ENCODE results near the gene TKTL1.

- TF ChIP-seq CTCF (IDR thresholded peaks at IDR 0.05) = no peak
- no peak for TF ChIP-seq POLR2A (IDR thresholded peaks at IDR 0.05)
Measured at GRCh38 chrX:154356596-154356995, 61.0 kb downstream of the TKTL1 start.

Measured in heart left ventricle (tissue), 13 donors.